HepG2 (cell line): Measurements from ENCODE around the gene GNB3. TPM values are rescaled to one million over a fixed set of nuclear protein-coding genes. Genes with fewer than 3 reads are reported as not detected.

Source experiments
- ATF2 ChIP-seq: sonication (generic); formaldehyde crosslinking; IDR thresholded peaks from 2 replicates; pipeline ENCODE4 v1.4.0; 2020; ENCODE audit warnings: missing genetic modification reagents
- BRCA1 ChIP-seq: sonication (generic); formaldehyde crosslinking; IDR thresholded peaks from 2 replicates; pipeline ENCODE4 v1.4.0; 2020; ENCODE audit warnings: missing genetic modification reagents
- FOSL1 ChIP-seq: sonication (generic); formaldehyde crosslinking; IDR thresholded peaks from 2 replicates; pipeline ENCODE4 v1.9.0; 2021; ENCODE audit warnings: missing genetic modification reagents, borderline replicate concordance
- HMG20A ChIP-seq: IDR thresholded peaks from 2 replicates; pipeline ENCODE4 v1.6.1; 2016; ENCODE audit warnings: borderline replicate concordance
- IKZF1 ChIP-seq: fragments of 450-650 bp; IDR thresholded peaks from 2 replicates; pipeline ENCODE4 v1.7.1; 2016
- JUNB ChIP-seq: sonication (generic); formaldehyde crosslinking; IDR thresholded peaks from 2 replicates; pipeline ENCODE4 v1.8.0; 2022; ENCODE audit warnings: missing genetic modification reagents, mild to moderate bottlenecking, borderline replicate concordance
- KLF11 ChIP-seq: IDR thresholded peaks from 2 replicates; pipeline ENCODE4 v1.6.1; 2016; ENCODE audit warnings: missing compliant biosample characterization
- LCORL ChIP-seq, 2 experiments: fragments of 450-650 bp in 1 of 2; sonication (generic) in 1 of 2; formaldehyde crosslinking in 1 of 2; IDR thresholded peaks; 2 replicates each; pipeline versions ENCODE4 v1.5.0 to v1.6.1; 2017 to 2020; ENCODE audit warnings: antibody characterized with exemption in 1 of 2, missing genetic modification reagents in 1 of 2
- MED13 ChIP-seq: sonication (generic); formaldehyde crosslinking; IDR thresholded peaks from 2 replicates; pipeline ENCODE4 v1.5.0; 2020; ENCODE audit warnings: missing genetic modification reagents
- MTA1 ChIP-seq: sonication (generic); formaldehyde crosslinking; IDR thresholded peaks from 2 replicates; pipeline ENCODE4 v1.4.0; 2020; ENCODE audit warnings: missing genetic modification reagents, mild to moderate bottlenecking, borderline replicate concordance
- MTF2 ChIP-seq: sonication (generic); formaldehyde crosslinking; IDR thresholded peaks from 2 replicates; pipeline ENCODE4 v1.5.0; 2020; ENCODE audit warnings: missing genetic modification reagents, borderline replicate concordance
- NCOA2 ChIP-seq: sonication (generic); formaldehyde crosslinking; IDR thresholded peaks from 2 replicates; pipeline ENCODE4 v1.8.0; 2022; ENCODE audit warnings: inconsistent platforms
- NR2F1 ChIP-seq, 2 experiments: fragments of 450-650 bp in 1 of 2; formaldehyde crosslinking in 1 of 2; IDR thresholded peaks; 2 replicates each; pipeline versions ENCODE4 v1.5.0 to v1.6.1; 2016 to 2020; ENCODE audit warnings: mild to moderate bottlenecking in 1 of 2, missing compliant biosample characterization in 1 of 2, missing genetic modification reagents in 1 of 2, moderate library complexity in 1 of 2
- RXRA ChIP-seq: sonication (generic); formaldehyde crosslinking; IDR thresholded peaks from 2 replicates; pipeline ENCODE4 v1.5.1; 2020; ENCODE audit warnings: missing genetic modification reagents
- SNAPC5 ChIP-seq: sonication (generic); formaldehyde crosslinking; IDR thresholded peaks from 2 replicates; pipeline ENCODE4 v1.8.1; 2023; ENCODE audit warnings: mild to moderate bottlenecking, missing genetic modification reagents, borderline replicate concordance
- SNRNP70 ChIP-seq: fragments of 200-400 bp; formaldehyde crosslinking; IDR thresholded peaks from 2 replicates; pipeline ENCODE4 v1.6.1; 2017; ENCODE audit warnings: mild to moderate bottlenecking, low read depth, low read length, moderate library complexity
- ZBTB1 ChIP-seq: sonication (generic); formaldehyde crosslinking; IDR thresholded peaks from 2 replicates; pipeline ENCODE4 v1.4.0; 2020; ENCODE audit warnings: missing genetic modification reagents, borderline replicate concordance
- ZBTB3 ChIP-seq: sonication (generic); formaldehyde crosslinking; IDR thresholded peaks from 2 replicates; pipeline ENCODE4 v1.4.0; 2020; ENCODE audit warnings: low read depth, mild to moderate bottlenecking, moderate library complexity, missing genetic modification reagents, borderline replicate concordance
- ZFP1 ChIP-seq: IDR thresholded peaks from 2 replicates; pipeline ENCODE4 v1.6.1; 2016
- ZFP62 ChIP-seq: sonication (generic); formaldehyde crosslinking; IDR thresholded peaks from 2 replicates; pipeline ENCODE4 v1.4.0; 2020; ENCODE audit warnings: missing genetic modification reagents
- ZIK1 ChIP-seq: sonication (generic); formaldehyde crosslinking; IDR thresholded peaks from 2 replicates; pipeline ENCODE4 v1.5.0; 2020; ENCODE audit warnings: mild to moderate bottlenecking, low read depth, missing genetic modification reagents, borderline replicate concordance
- ZMAT3 ChIP-seq: sonication (generic); formaldehyde crosslinking; conservative IDR thresholded peaks from 2 replicates; pipeline ENCODE4 v1.7.0; 2021; ENCODE audit warnings: missing genetic modification reagents
- ZNF343 ChIP-seq: sonication (generic); formaldehyde crosslinking; IDR thresholded peaks from 2 replicates; pipeline ENCODE4 v1.4.0; 2020; ENCODE audit warnings: mild to moderate bottlenecking, missing genetic modification reagents
- ZNF468 ChIP-seq: sonication (generic); formaldehyde crosslinking; IDR thresholded peaks from 2 replicates; pipeline ENCODE4 v1.8.0; 2022; ENCODE audit warnings: mild to moderate bottlenecking, moderate library complexity, missing genetic modification reagents
- ZNF510 ChIP-seq: sonication (generic); formaldehyde crosslinking; IDR thresholded peaks from 2 replicates; pipeline ENCODE4 v1.4.0; 2020; ENCODE audit warnings: low read depth, mild to moderate bottlenecking, missing genetic modification reagents
- ZNF569 ChIP-seq: sonication (generic); formaldehyde crosslinking; IDR thresholded peaks from 2 replicates; pipeline ENCODE4 v1.5.0; 2020; ENCODE audit warnings: mild to moderate bottlenecking, missing genetic modification reagents, moderate library complexity, borderline replicate concordance
- ZNF687 ChIP-seq: sonication (generic); formaldehyde crosslinking; IDR thresholded peaks from 2 replicates; pipeline ENCODE4 v1.5.1; 2020; ENCODE audit warnings: mild to moderate bottlenecking, missing genetic modification reagents, moderate library complexity
- polyA plus RNA-seq, 8 experiments: library from polyadenylated mRNA; depleted of rRNA in 3 of 8; stranded (reverse) in 7 of 8; unstranded in 1 of 8; fragments of >200 nt; fragmentation: Illumina TruSeq in 4 of 8; extraction: Trizol in 4 of 8; gene quantifications; 2 replicates each; pipeline versions ENCODE4 v1.2.1 to v1.2.3, GENCODE V29; 2011 to 2016; ENCODE audit warnings: low read depth in 4 of 8, missing spikeins in 1 of 8, mixed read lengths in 1 of 8; ENCODE audit not compliant: insufficient read depth in 1 of 8
- total RNA-seq, 5 experiments: library from RNA; depleted of rRNA; stranded (reverse); fragments of >200 nt; fragmentation: Illumina TruSeq; extraction: Trizol; gene quantifications; 2 replicates each; pipeline ENCODE4 v1.2.3, GENCODE V29; 2016; ENCODE audit warnings: low read depth in 1 of 5

The GNB3 gene
- total and polyA plus RNA-seq, 2 of the 13 experiments (the other 11 are each of a cell fraction or from before 2014, with no cell fraction given) = 1.3 to 3.6 TPM

GRCh38 chr12:6866920-6867412, 26.2 kb downstream of the GNB3 start (continued):
- TF ChIP-seq MTA1 (CRISPR knock-in tag) (no peak), ZNF569 (CRISPR knock-in tag) (no peak), LCORL (IDR thresholded peaks at IDR 0.05) (no peak), LCORL (CRISPR knock-in tag; IDR thresholded peaks at IDR 0.05) (no peak; the same call in 1 of the 2 replicates), ZFP1 (CRISPR knock-in tag) (no peak), ZFP62 (CRISPR knock-in tag) (0 out of 2 replicates have a peak, but pooled peaks have one; percentile 16), ZNF343 (no peak), ZNF510 (CRISPR knock-in tag) (no peak), ZNF687 (no peak), ZBTB1 (CRISPR knock-in tag) (no peak), RXRA (CRISPR knock-in tag) (no peak), JUNB (CRISPR knock-in tag) (no peak), IKZF1 (no peak), MED13 (CRISPR knock-in tag) (no peak), BRCA1 (CRISPR knock-in tag) (no peak), NCOA2 (CRISPR knock-in tag) (no peak), ZNF468 (CRISPR knock-in tag) (no peak), HMG20A (no peak), MTF2 (CRISPR knock-in tag) (no peak), ATF2 (CRISPR knock-in tag) (peak; percentile 0; the same call in 1 of the 2 replicates), ZIK1 (no peak), SNAPC5 (CRISPR knock-in tag) (no peak), KLF11 (CRISPR knock-in tag) (peak; percentile 26; the same call in 1 of the 2 replicates), SNRNP70 (no peak), FOSL1 (CRISPR knock-in tag) (no peak), ZBTB3 (CRISPR knock-in tag) (no peak), ZMAT3 (no peak), NR2F1 (CRISPR knock-in tag; IDR thresholded peaks at IDR 0.05) (no peak)
